HG03196 (cell line): ENCODE measurements around the gene C12orf57.
"Not testable (repeated sequence)": the region's sequence is repeated elsewhere in the genome, so short reads cannot be mapped to it uniquely, and the experiment has no call there.

Experiments
- ATAC-seq: cut with Tn5 transposase; IDR thresholded peaks from one replicate; pipeline ENCODE4 v1.9.1; 2021; ENCODE audit not compliant: unreplicated experiment

C12orf57 gene

GRCh38 chr12:6943722-6944380 is at the start of gene C12orf57, which contains the start of gene RNU7-1:
TSS of gene C12orf57 (plus strand) at chr12:6944022. CDS start at chr12:6944122, 100 bp downstream.
TSS of gene RNU7-1 (plus strand) at chr12:6943816.
- peak; percentile 22 for ATAC-seq

- no peak for ATAC-seq
Measured at GRCh38 chr12:6894321-6894720, 49.5 kb upstream of the C12orf57 start.

- no peak for ATAC-seq
Measured at GRCh38 chr12:6896846-6897435, 46.9 kb upstream of the C12orf57 start.

- no peak for ATAC-seq
Measured at GRCh38 chr12:6899427-6899826, 44.4 kb upstream of the C12orf57 start.

GRCh38 chr12:6899837-6900519 is 43.8 kb upstream of the C12orf57 start:
- ATAC-seq = no peak

GRCh38 chr12:6902448-6902847 is 41.4 kb upstream of the C12orf57 start:
- ATAC-seq = no peak

- ATAC-seq = no peak
Measured at GRCh38 chr12:6903722-6904121, 40.1 kb upstream of the C12orf57 start.

GRCh38 chr12:6904280-6905276 is 39.2 kb upstream of the C12orf57 start, which contains the start of gene LRRC23:
TSS of gene LRRC23 (plus strand) at chr12:6904822. CDS start at chr12:6905634, 812 bp downstream.
- ATAC-seq = peak; percentile 88

- no peak for ATAC-seq
Measured at GRCh38 chr12:6905414-6906040, 38.3 kb upstream of the C12orf57 start.

- ATAC-seq = not testable (repeated sequence)
Measured at GRCh38 chr12:6908141-6908540, 35.7 kb upstream of the C12orf57 start.

GRCh38 chr12:6909421-6910145 is 34.2 kb upstream of the C12orf57 start:
- ATAC-seq = no peak

GRCh38 chr12:6912164-6912935 is 31.5 kb upstream of the C12orf57 start:
- ATAC-seq = no peak

GRCh38 chr12:6914246-6914946 is 29.4 kb upstream of the C12orf57 start, which contains the start of gene ENO2:
TSS of gene ENO2 (plus strand) at chr12:6914580. CDS start at chr12:6915833, 1,253 bp downstream.
- peak; percentile 76 for ATAC-seq

- ATAC-seq = no peak
Measured at GRCh38 chr12:6914947-6915788, 28.7 kb upstream of the C12orf57 start.

- ATAC-seq = no peak
Measured at GRCh38 chr12:6915789-6916285, 28.0 kb upstream of the C12orf57 start.

GRCh38 chr12:6916426-6917200 is 27.2 kb upstream of the C12orf57 start:
- no peak for ATAC-seq
